ENCODE data around the gene TOMM20. TPM values are rescaled to one million over a fixed set of nuclear protein-coding genes. Genes with fewer than 3 reads are reported as not detected.

TOMM20 gene
- total and polyA plus RNA-seq, 9 of the 15 experiments (the other 6 are each of a cell fraction or from before 2014, with no cell fraction given), result 70.6 to 334 (median 159) TPM

DNA sequence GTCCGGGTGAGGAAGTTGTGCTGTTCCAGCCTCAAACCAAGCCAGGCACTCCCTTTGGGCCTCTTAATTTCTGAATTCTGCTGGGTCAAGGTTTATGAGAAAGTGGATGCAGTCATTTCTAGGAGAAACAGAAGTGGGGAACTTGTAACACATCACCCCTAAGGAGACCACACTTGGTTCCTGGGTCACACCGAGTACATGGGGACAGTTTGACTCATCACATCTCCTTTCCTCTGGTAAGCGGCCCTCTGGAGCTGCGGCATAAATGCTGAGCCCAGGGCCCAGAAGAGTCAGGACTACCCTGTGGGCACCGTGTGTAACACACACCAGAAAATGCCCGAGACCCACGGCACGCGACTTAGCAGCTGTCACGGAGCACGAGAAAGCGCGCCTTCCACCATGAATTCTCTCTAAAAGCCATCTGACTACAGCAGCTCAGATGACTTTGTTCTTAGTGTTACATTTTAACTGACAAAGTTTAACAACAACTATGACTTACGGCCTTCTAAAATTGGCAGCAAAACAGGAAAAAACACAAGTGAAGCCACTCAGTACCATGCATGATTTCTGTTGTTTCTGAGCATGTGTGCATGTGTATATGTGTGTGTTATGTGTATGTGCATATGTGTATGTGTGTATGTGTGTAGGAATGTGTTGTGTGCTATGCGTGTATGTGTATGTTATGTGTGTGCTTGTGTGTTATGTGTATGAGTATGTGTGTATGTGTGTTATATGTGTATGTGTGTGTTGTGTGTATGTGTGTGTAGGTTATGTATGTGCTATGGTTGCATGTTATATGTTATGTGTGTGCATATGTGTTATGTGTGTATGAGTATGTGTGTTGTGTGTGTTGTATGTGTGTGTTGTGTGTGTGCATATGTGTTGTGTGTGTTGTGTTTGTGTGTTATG is 50.8 kb downstream of the TOMM20 start (continued):
- TF ChIP-seq ERF (CRISPR knock-in tag; IDR thresholded peaks at IDR 0.05), result no peak
- TF ChIP-seq SAP30 (IDR thresholded peaks at IDR 0.05; ENCODE audit: borderline replicate concordance, insufficient read depth, low read depth, low read length, poor library complexity, severe bottlenecking), result no peak
- TF ChIP-seq ZFP91 (CRISPR knock-in tag; IDR thresholded peaks at IDR 0.05), result peak; percentile 81
- no peak for TF ChIP-seq ZFP1 (CRISPR knock-in tag; IDR thresholded peaks at IDR 0.05)
- TF ChIP-seq PPARD (CRISPR knock-in tag; IDR thresholded peaks at IDR 0.05), result no peak
- no peak for TF ChIP-seq ZNF695 (CRISPR knock-in tag; IDR thresholded peaks at IDR 0.05)
- TF ChIP-seq PREB (CRISPR knock-in tag; IDR thresholded peaks at IDR 0.05), result no peak
- no peak for TF ChIP-seq HCFC1 (IDR thresholded peaks at IDR 0.05; ENCODE audit: low read depth, low read length)
- TF ChIP-seq ZNF431 (CRISPR knock-in tag; IDR thresholded peaks at IDR 0.05), result no peak
- no peak for TF ChIP-seq SMC3 (conservative IDR thresholded peaks at IDR 0.05; ENCODE audit: insufficient read depth, low read depth, low read length)
- peak; percentile 62 for TF ChIP-seq PHB2 (IDR thresholded peaks at IDR 0.05; ENCODE audit: low read depth)
- TF ChIP-seq FOXA1 (IDR thresholded peaks at IDR 0.05; ENCODE audit: borderline replicate concordance), result no peak
- TF ChIP-seq ZNF347 (CRISPR knock-in tag; IDR thresholded peaks at IDR 0.05; ENCODE audit: low read depth), result no peak
- no peak for TF ChIP-seq SREBF1 (IDR thresholded peaks at IDR 0.05; ENCODE audit: borderline replicate concordance, low read depth, low read length)
- TF ChIP-seq MBD2 (IDR thresholded peaks at IDR 0.05; ENCODE audit: borderline replicate concordance, low read depth), result no peak
- peak; percentile 83 for TF ChIP-seq YBX1 (IDR thresholded peaks at IDR 0.05)
- TF ChIP-seq RBM39 (optimal IDR thresholded peaks at IDR 0.05; ENCODE audit: low read depth, low read length), result no peak
- TF ChIP-seq PHF21A (IDR thresholded peaks at IDR 0.05; ENCODE audit: borderline replicate concordance, low read depth), result no peak
- no peak for TF ChIP-seq FOS (IDR thresholded peaks at IDR 0.05; ENCODE audit: extremely low read depth, insufficient read length)
- TF ChIP-seq KLF6 (CRISPR knock-in tag; IDR thresholded peaks at IDR 0.05; ENCODE audit: borderline replicate concordance), result no peak
- no peak for TF ChIP-seq RHOXF2B (CRISPR knock-in tag; conservative IDR thresholded peaks at IDR 0.05)
- no peak for TF ChIP-seq CHD2 (IDR thresholded peaks at IDR 0.05; ENCODE audit: low read depth, low read length)
- TF ChIP-seq SRSF3 (IDR thresholded peaks at IDR 0.05; ENCODE audit: insufficient read depth, low read length), result no peak
- no peak for TF ChIP-seq CEBPZ (IDR thresholded peaks at IDR 0.05; ENCODE audit: borderline replicate concordance, low read depth, low read length)
